COLO668 (cell line): ENCODE data around the gene A3GALT2.
"Not testable (repeated sequence)": the region's sequence is repeated elsewhere in the genome, so short reads cannot be mapped to it uniquely, and the experiment has no call there.

Source experiments
- DNase-seq: peaks from one replicate; lab custom pipeline; 2025; ENCODE audit not compliant: unreplicated experiment; lab: John Stamatoyannopoulos, UW

Gene A3GALT2

GRCh38 chr1:33295023-33295422 is 25.9 kb downstream of the A3GALT2 start:
- DNase-seq: no peak

- DNase-seq: no peak
These were observed 26.6 kb downstream of the A3GALT2 start for GRCh38 chr1:33294071-33295010.

- DNase-seq: no peak
These were observed 28.1 kb downstream of the A3GALT2 start for GRCh38 chr1:33292726-33293340.

GRCh38 chr1:33290615-33291014 is 30.3 kb downstream of the A3GALT2 start:
- DNase-seq: not testable (repeated sequence)

- no peak for DNase-seq
These were observed 31.1 kb downstream of the A3GALT2 start for GRCh38 chr1:33289858-33290154.

- DNase-seq: no peak
These were observed 31.7 kb downstream of the A3GALT2 start for GRCh38 chr1:33288976-33289857.

GRCh38 chr1:33287317-33287716 is 33.6 kb downstream of the A3GALT2 start:
- DNase-seq: no peak

GRCh38 chr1:33286451-33287185 is 34.3 kb downstream of the A3GALT2 start:
- DNase-seq: no peak

- no peak for DNase-seq
These were observed 36.8 kb downstream of the A3GALT2 start for GRCh38 chr1:33284049-33284448.

GRCh38 chr1:33282791-33283190 is 38.1 kb downstream of the A3GALT2 start:
- no peak for DNase-seq

GRCh38 chr1:33281554-33282303 is 39.2 kb downstream of the A3GALT2 start:
- DNase-seq: no peak

GRCh38 chr1:33280091-33280661 is 40.7 kb downstream of the A3GALT2 start:
- no peak for DNase-seq

GRCh38 chr1:33277488-33278084 is 43.3 kb downstream of the A3GALT2 start:
- DNase-seq: no peak

GRCh38 chr1:33276573-33277298 is 44.2 kb downstream of the A3GALT2 start:
- DNase-seq: no peak

- DNase-seq: no peak
These were observed 45.0 kb downstream of the A3GALT2 start for GRCh38 chr1:33275706-33276572.

- no peak for DNase-seq
These were observed 45.7 kb downstream of the A3GALT2 start for GRCh38 chr1:33275195-33275594.

- no peak for DNase-seq
These were observed 46.5 kb downstream of the A3GALT2 start for GRCh38 chr1:33274446-33274845.

- DNase-seq: no peak
These were observed 46.9 kb downstream of the A3GALT2 start for GRCh38 chr1:33273961-33274371.
